ENCODE results near the gene TAF4B.

The TAF4B gene

DNA sequence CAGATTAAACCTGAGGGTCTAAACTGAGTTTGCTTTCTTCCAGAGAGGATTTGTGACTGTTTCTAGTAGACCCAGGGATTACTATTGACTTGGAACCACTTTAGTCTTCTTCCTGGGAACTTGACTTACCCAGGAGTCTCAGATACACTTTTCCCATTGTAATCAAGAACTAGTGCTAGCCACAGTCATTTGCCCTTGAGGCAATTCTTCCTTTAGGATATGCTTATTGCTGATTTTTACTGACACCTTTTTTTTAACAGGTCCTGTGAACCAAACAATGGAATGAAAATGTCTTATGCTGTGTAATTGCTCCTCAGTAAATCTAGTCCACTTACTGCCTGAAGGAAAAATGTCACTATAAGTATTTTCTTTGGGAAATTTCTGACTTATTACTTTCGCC lies 78.3 kb downstream of the TAF4B start:
- CTCF ChIA-PET, result no interaction called here

DNA sequence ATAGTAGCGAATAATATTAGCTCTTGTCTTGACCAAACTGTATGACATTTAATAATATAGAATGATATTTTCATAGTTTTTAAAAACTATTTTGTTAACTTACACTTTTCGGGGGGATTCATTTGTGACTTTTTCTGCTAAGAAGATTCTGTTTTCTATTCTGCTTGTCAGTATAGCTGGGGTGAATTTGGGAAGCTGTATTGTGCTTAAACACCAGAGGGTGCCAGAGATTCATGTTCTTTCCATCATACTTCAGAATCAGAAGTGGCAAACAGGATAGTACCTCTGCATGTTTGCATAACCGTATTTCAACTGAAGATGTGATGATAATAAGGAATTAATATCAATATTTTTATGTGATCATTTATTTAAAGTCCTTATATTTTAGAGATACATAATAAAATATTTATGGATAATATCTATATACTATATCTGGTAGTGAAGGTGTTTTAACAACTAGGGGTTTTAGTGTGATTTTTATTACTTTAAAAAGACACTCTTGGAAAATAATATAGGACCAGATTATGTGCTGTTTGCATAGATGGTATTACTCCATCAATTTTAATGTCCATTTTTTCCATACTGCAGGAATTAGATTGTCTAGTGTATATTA lies 81.0 kb downstream of the TAF4B start:
- Histone ChIP-seq H3K4me1 (ENCODE audit: control insufficient read depth, insufficient read depth, low read length) (no peaks in the 10 kb centered on the region), H3K36me3 (ENCODE audit: control insufficient read depth in 2 of 2, insufficient read depth in 1 of 2, low read length in 2 of 2) (peaks cover 0 to 3% of the 10 kb centered on the region in 2 experiments; a peak in 1 of 3 replicates), H3K9me3 (ENCODE audit: control insufficient read depth, insufficient read depth, low read depth, low read length) (no peaks in the 10 kb centered on the region), H3K27ac (ENCODE audit: extremely low read depth, low read depth, low read length) (no peak overlapping the region), H3K4me3 (ENCODE audit: low read depth, low read length) (no peak overlapping the region)
- TF ChIP-seq ZNF274 (IDR thresholded peaks at IDR 0.05; ENCODE audit: low read length) (no peak), ZNF274 (tag by site-specific recombination; IDR thresholded peaks at IDR 0.05; ENCODE audit: borderline replicate concordance) (no peak), YY1 (tag by site-specific recombination; IDR thresholded peaks at IDR 0.05) (no peak), PRDM1 (tag by site-specific recombination; IDR thresholded peaks at IDR 0.05) (peak; percentile 22; the same call in 1 of the 2 replicates), ZBTB48 (tag by site-specific recombination; IDR thresholded peaks at IDR 0.05) (no peak), ZNF654 (tag by site-specific recombination; IDR thresholded peaks at IDR 0.05; ENCODE audit: low read depth) (peak; percentile 49), ZNF548 (tag by site-specific recombination; IDR thresholded peaks at IDR 0.05) (no peak), ZNF660 (tag by site-specific recombination; IDR thresholded peaks at IDR 0.05) (no peak), ZNF701 (tag by site-specific recombination; IDR thresholded peaks at IDR 0.05) (no peak), ZNF121 (tag by site-specific recombination; IDR thresholded peaks at IDR 0.05) (no peak), IKZF3 (tag by site-specific recombination; IDR thresholded peaks at IDR 0.05) (no peak), ZNF777 (tag by site-specific recombination; IDR thresholded peaks at IDR 0.05; ENCODE audit: borderline replicate concordance) (no peak), ZNF133 (tag by site-specific recombination; IDR thresholded peaks at IDR 0.05) (no peak), ZNF776 (tag by site-specific recombination; IDR thresholded peaks at IDR 0.05; ENCODE audit: borderline replicate concordance) (no peak), ZBTB17 (tag by site-specific recombination; IDR thresholded peaks at IDR 0.05) (no peak)
- POLR2A ChIA-PET, result no interaction called here
- CTCF ChIA-PET, result interaction anchor here (0.6 to 2.3 kb wide), 22 partner anchors 10 to 1717 kb away, joined by 3 to 15 read pairs (median 4); no protein-coding TSS in a partner anchor

More for the DNA sequence above, 78.3 kb downstream of the TAF4B start:
- POLR2A ChIA-PET, result no interaction called here
- peaks cover 0 to 3% of the 10 kb centered on the region in 2 experiments; a peak in 1 of 3 replicates for H3K36me3 ChIP-seq (ENCODE audit: control insufficient read depth in 2 of 2, insufficient read depth in 1 of 2, low read length in 2 of 2)
- no peak overlapping the region for H3K27ac ChIP-seq (ENCODE audit: extremely low read depth, low read depth, low read length)
- H3K4me3 ChIP-seq (ENCODE audit: low read depth, low read length), result no peak overlapping the region
- no peaks in the 10 kb centered on the region for H3K9me3 ChIP-seq (ENCODE audit: control insufficient read depth, insufficient read depth, low read depth, low read length)
- H3K4me1 ChIP-seq (ENCODE audit: control insufficient read depth, insufficient read depth, low read length), result no peaks in the 10 kb centered on the region
- TF ChIP-seq GFI1B (tag by site-specific recombination; IDR thresholded peaks at IDR 0.05) (no peak), ZNF169 (tag by site-specific recombination; IDR thresholded peaks at IDR 0.05) (no peak)
- TF ChIP-seq, protein P1, sequence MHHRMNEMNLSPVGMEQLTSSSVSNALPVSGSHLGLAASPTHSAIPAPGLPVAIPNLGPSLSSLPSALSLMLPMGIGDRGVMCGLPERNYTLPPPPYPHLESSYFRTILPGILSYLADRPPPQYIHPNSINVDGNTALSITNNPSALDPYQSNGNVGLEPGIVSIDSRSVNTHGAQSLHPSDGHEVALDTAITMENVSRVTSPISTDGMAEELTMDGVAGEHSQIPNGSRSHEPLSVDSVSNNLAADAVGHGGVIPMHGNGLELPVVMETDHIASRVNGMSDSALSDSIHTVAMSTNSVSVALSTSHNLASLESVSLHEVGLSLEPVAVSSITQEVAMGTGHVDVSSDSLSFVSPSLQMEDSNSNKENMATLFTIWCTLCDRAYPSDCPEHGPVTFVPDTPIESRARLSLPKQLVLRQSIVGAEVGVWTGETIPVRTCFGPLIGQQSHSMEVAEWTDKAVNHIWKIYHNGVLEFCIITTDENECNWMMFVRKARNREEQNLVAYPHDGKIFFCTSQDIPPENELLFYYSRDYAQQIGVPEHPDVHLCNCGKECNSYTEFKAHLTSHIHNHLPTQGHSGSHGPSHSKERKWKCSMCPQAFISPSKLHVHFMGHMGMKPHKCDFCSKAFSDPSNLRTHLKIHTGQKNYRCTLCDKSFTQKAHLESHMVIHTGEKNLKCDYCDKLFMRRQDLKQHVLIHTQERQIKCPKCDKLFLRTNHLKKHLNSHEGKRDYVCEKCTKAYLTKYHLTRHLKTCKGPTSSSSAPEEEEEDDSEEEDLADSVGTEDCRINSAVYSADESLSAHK (tag by site-specific recombination; IDR thresholded peaks at IDR 0.05), result peak; percentile 77

- no peaks in the 10 kb centered on the region for H3K4me1 ChIP-seq (ENCODE audit: control insufficient read depth, insufficient read depth, low read length)
- ChIA-PET CTCF (interaction anchor here (0.6 to 0.8 kb wide), 6 partner anchors 9 to 656 kb away, joined by 3 to 6 read pairs (median 4); no protein-coding TSS in a partner anchor), POLR2A (interaction anchor here (0.6 kb wide), 2 partner anchors 259 to 485 kb away, joined by 3 to 4 read pairs; no protein-coding TSS in a partner anchor)
- no peaks in the 10 kb centered on the region; a peak in 1 of 3 replicates for H3K36me3 ChIP-seq (ENCODE audit: control insufficient read depth in 2 of 2, insufficient read depth in 1 of 2, low read length in 2 of 2)
- H3K27ac ChIP-seq (ENCODE audit: extremely low read depth, low read depth, low read length), result no peak overlapping the region
- H3K4me3 ChIP-seq (ENCODE audit: low read depth, low read length), result no peak overlapping the region
- TF ChIP-seq HOXC10 (CRISPR knock-in tag; IDR thresholded peaks at IDR 0.05) (no peak), ZNF391 (tag by site-specific recombination; IDR thresholded peaks at IDR 0.05; ENCODE audit: borderline replicate concordance, low read depth) (no peak), PRDM6 (tag by site-specific recombination; IDR thresholded peaks at IDR 0.05) (no peak), ZNF350 (tag by site-specific recombination; IDR thresholded peaks at IDR 0.05) (no peak), ZNF747 (tag by site-specific recombination; IDR thresholded peaks at IDR 0.05) (no peak), GLI2 (tag by site-specific recombination; IDR thresholded peaks at IDR 0.05; ENCODE audit: borderline replicate concordance, low read depth) (no peak), ZNF658 (tag by site-specific recombination; IDR thresholded peaks at IDR 0.05) (no peak)
- TF ChIP-seq, protein P2, sequence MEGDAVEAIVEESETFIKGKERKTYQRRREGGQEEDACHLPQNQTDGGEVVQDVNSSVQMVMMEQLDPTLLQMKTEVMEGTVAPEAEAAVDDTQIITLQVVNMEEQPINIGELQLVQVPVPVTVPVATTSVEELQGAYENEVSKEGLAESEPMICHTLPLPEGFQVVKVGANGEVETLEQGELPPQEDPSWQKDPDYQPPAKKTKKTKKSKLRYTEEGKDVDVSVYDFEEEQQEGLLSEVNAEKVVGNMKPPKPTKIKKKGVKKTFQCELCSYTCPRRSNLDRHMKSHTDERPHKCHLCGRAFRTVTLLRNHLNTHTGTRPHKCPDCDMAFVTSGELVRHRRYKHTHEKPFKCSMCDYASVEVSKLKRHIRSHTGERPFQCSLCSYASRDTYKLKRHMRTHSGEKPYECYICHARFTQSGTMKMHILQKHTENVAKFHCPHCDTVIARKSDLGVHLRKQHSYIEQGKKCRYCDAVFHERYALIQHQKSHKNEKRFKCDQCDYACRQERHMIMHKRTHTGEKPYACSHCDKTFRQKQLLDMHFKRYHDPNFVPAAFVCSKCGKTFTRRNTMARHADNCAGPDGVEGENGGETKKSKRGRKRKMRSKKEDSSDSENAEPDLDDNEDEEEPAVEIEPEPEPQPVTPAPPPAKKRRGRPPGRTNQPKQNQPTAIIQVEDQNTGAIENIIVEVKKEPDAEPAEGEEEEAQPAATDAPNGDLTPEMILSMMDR (tag by site-specific recombination; IDR thresholded peaks at IDR 0.05), result no peak
- no peaks in the 10 kb centered on the region for H3K9me3 ChIP-seq (ENCODE audit: control insufficient read depth, insufficient read depth, low read depth, low read length)
These were observed 83.0 kb downstream of the TAF4B start for GRCh38 chr18:26309281-26309680.

Data from HEK293 (cell line).